GM19025 (cell line): ENCODE results near the gene AGO4.
"Not testable (repeated sequence)": the region's sequence is repeated elsewhere in the genome, so short reads cannot be mapped to it uniquely, and the experiment has no call there.

Source experiments
- ATAC-seq: cut with Tn5 transposase; IDR thresholded peaks from one replicate; pipeline ENCODE4 v1.9.1; 2021; ENCODE audit warnings: mild to moderate bottlenecking, low read depth, moderate library complexity; ENCODE audit not compliant: unreplicated experiment

AGO4 gene

DNA sequence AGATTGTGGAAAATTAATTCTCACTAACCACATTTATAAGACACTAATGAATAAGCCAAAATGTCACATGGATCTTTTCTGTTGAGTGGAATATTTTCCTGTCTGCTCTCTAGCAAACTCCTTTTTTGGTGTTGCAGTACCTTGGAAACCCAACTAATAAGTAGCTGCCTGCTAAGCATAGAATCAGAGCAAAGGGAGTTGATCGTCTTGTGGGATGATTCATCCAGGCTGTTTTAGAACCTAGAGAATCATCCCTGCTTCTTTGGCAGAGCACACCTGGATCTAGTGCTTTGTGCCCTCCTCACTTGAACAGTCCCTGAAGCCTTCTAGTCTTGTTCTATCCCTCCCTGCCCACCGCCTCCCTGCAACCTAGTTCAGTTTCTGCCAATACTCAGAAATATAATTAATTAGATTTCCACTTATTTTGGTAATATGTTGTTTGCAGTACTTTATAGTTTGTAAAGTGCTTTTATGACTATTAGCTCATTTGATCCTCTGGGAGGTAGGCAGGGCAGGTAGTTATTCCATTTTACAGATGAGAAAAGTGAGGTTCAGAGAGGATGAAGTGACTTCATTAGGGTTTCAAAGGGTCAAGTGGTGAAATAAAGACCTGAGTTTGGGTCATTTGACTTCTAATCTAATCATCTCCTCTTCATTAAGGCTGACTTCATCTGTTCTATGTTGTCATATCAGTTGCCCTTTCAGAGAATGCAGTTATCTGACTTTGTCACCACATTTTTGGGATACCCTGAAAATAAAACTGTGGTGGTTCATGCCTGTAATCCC, 2.5 kb downstream of the AGO4 start:
- no peak for ATAC-seq

GRCh38 chr1:35812754-35813153, 4.9 kb downstream of the AGO4 start:
- not testable (repeated sequence) for ATAC-seq

DNA sequence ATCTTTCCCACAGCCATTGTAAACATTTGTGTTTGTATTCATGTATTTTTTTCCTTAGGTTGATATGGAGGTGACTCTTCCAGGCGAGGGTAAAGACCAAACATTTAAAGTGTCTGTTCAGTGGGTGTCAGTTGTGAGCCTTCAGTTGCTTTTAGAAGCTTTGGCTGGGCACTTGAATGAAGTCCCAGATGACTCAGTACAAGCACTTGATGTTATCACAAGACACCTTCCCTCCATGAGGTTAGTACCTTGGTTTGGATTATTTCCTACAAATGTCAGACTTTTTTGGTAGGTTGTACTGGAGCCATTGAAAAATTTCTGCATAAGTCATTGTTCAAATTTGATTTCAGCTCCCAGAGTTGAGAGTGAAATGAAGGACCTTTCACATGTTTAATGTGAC, 17.4 kb downstream of the AGO4 start:
- ATAC-seq: no peak

- ATAC-seq: no peak
Measured at GRCh38 chr1:35832276-35832905, 24.6 kb downstream of the AGO4 start.

DNA sequence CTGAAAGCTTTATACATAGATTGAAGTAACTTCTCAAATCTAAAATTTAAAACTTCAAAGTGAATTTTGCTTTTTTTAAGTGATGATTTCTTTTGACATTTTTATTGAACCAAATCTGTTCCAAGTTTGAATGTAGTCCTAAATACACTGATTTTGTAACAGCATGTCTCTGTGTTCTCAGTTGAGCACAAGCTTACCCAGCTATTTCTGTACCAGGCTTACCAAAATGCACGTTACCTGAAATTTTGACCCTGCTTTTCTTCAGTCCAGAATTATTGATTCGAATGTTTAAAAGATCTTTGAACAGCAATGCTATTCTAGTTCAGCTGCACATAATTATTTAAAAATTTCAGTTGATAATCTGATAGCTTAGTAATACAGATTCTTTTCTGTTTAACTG, 25.6 kb downstream of the AGO4 start:
- no peak for ATAC-seq

DNA sequence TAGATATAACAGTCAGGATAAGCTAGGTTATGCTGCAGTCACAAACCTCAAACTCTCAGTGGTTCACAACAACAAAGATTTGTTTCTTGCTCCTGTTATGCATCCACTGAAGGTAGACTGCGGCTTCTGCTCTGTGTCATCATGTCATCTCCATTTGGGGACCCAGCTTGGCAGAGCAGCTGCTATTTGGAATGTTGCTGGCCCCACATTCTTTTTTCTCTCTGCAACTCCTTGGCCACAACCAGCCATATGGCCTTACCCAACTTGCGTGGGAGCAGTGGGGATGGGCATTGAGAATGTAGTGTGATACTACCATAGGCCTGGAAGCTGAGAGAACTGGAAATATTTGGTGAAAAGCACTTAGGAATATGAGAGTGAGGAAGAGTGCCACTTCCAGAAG, 26.4 kb downstream of the AGO4 start:
- ATAC-seq: no peak

- ATAC-seq: no peak
Measured at GRCh38 chr1:35835398-35835797, 27.6 kb downstream of the AGO4 start.

DNA sequence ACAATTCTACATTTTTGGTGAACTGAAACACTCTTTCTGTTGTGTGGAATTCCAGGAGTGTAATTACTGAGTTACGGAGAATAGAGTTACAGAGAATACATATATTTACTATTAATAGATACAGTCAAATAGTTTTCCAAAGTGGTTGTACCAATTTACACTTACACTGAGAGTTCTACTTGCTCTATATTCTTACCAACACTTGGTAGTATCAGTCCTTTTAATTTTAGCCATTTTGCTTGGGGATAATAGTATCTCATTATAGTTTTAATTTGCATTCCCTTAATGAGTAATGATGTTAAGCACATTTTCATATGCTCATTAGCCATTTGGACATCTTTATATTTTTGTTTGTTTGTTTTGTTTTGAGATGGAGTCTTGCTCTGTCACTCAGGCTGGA, 28.9 kb downstream of the AGO4 start:
- ATAC-seq: no peak

- ATAC-seq: no peak
Measured at GRCh38 chr1:35838693-35839245, 31.0 kb downstream of the AGO4 start.

DNA sequence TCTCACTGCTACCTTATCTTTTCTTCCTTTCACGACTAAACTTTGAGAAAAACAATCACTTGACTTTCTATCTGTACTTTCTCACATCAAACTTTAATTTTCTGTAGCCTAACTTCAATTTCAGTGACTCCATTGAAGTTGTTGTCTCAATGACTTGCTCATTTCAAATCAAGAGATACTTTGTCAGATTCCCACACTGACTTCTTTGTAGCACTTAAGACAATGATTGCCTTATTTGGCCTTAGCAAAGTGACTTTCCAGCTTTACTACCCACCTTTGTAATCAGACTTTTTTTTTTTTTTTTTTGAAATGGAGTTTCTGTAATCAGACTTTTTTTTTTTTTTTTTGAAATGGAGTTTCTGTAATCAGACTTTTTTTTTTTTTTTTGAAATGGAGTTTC, 37.0 kb downstream of the AGO4 start:
- ATAC-seq: no peak

DNA sequence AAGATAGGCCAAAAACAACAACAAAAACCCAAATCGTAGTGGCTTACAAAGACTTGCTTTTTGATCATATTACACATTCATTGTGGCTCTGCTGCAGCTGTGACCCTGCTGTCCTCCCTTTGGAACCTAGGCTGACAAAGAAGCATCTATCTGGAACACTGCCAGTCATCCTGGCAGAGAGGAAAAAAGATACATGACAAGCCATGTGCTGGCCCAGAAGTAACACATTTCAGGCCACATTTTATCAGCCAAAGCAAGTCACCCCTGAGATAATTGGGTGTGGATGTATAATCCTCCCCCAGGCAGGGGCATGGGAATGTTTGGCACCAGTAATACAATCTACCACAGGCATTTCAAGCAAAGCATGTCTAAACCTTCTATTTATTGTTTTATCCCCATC, 38.0 kb downstream of the AGO4 start:
- no peak for ATAC-seq

GRCh38 chr1:35847935-35848565, 40.2 kb downstream of the AGO4 start:
- ATAC-seq: no peak

DNA sequence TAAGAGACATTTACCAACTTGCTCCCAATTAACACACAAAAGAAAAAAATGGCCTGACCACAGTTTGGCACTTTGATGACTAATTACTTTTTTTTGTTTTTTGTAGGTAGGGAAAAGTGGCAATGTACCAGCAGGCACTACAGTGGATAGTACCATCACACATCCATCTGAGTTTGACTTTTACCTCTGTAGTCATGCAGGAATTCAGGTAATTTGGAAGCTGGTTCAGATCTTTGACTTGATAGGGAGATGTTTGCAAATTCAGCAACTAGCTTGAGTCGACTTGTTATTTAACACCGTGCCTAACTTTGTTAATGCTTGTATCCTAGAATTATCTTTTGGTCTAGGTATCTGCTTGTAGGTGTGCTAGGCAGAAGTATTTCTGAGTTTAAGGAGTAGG, 42.2 kb downstream of the AGO4 start:
- ATAC-seq: no peak

DNA sequence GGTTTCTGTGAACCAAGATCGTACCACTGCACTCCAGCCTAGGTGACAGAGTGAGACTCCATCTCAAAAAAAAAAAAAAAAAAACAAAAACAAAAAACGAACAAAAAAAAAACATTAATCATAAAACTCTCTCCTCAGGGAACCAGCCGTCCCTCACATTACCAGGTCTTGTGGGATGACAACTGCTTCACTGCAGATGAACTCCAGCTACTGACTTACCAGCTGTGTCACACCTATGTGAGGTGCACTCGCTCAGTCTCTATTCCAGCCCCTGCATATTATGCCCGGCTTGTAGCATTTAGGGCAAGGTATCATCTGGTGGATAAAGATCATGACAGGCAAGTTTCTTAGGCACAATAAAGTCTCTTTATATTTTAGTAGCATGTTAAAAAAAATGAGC, 42.9 kb downstream of the AGO4 start:
- ATAC-seq: no peak

GRCh38 chr1:35851132-35851869, 43.5 kb downstream of the AGO4 start:
- ATAC-seq: no peak

DNA sequence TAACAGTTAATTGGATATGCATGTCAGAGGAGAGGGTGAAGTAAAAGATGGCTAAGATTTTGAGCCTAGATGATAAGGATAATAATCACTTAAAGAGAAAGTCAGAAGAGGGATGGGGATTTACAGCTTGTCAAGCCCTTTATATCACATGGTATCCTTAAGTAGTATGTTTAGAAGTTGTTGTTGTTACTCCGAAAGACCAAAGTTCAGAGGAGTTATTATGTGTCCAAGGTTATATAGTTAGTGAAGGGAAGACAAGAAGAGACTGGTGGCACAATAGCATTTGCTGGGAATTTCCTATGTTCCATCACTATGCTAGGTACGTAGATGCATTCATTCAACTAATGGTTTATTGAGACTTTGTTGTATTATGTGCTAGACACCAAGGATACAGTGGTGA, 44.4 kb downstream of the AGO4 start:
- ATAC-seq: no peak

- ATAC-seq: no peak
Measured at GRCh38 chr1:35854989-35855700, 47.3 kb downstream of the AGO4 start.

DNA sequence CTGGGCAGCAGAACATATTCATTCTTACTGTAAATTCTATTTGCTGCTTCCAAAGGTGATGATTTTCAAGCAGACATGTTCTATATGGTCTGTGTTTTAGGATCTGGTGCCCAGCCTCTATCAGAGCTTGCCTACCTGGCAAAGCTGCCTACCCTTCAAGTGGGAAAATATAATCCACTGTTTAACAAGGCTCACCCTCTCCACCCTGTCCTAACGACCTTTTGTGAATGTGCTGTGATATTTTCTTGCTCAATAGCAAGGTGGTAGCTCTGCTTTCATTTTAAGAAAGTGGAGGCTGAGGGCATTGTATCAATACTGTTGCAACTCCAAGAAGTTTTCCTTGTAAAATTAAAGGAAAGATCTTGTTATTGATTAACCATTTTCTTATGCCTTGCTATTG, 49.1 kb downstream of the AGO4 start:
- no peak for ATAC-seq

GRCh38 chr1:35857830-35858229, 50.0 kb downstream of the AGO4 start:
- no peak for ATAC-seq

- ATAC-seq: no peak
Measured at GRCh38 chr1:35860696-35861095, 52.9 kb downstream of the AGO4 start.
